ENCODE data around the gene SLCO2A1.
"Not testable (repeated sequence)": the region's sequence is repeated elsewhere in the genome, so short reads cannot be mapped to it uniquely, and the experiment has no call there.

Gene SLCO2A1

DNA sequence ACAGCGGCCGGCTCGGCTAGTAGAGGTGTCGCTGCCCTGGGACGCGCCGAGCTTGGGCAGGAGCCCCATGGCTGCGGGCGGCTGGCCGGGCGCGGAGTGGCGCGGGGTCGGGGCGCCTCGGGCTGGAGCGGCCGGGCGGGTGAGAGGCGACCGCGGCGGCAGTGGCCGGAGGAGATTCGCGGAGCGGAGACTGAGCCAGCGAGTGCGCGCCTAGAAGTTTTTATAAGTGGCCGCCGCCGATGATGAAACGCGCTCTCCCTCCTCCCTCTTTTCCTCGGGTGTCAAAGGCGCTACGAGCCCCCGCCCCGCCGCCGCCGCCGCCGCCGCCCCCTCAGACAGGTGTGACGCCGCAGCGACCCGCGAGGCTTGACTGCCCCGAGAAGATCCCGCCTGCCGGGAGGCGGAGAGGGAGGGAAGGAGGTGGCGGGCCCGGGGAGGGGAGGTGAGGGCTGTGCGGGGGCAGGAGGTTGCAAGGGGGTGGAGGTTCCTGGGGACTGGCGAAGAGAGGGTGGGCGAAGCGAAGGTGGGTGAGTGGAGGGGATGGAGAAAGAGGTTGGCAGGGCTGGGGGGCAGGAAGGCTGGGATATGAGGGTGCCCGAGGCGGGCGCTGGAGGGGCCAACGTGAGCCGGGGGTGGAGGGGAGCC is at the start of gene SLCO2A1:
SLCO2A1 (minus strand) TSS at position 192 of the 645 bp plus-strand sequence; CDS start at position 69, 123 bp downstream.
- DNase-seq: no peak

DNA sequence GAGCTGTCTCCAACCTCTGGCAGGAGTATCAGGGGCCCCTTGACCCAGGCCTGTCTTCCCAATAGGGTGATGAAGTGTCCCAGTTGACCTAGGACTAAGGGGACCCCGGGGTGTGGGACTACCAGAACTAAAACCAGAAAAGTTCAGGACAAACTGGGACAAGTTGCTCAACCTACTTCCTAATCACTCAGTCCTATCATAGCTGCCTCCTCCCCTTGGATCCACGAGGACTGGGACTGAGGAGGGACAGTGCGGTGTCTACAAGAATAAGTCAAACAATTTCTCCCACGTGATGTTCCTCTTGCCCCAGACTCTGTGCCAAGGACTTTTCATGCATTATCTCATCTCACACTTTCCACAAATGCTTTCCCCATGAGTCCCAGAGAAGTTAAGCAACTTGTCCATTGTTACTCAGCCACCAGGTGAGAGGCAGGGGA is 49.4 kb upstream of the SLCO2A1 start:
- no peak for DNase-seq

DNA sequence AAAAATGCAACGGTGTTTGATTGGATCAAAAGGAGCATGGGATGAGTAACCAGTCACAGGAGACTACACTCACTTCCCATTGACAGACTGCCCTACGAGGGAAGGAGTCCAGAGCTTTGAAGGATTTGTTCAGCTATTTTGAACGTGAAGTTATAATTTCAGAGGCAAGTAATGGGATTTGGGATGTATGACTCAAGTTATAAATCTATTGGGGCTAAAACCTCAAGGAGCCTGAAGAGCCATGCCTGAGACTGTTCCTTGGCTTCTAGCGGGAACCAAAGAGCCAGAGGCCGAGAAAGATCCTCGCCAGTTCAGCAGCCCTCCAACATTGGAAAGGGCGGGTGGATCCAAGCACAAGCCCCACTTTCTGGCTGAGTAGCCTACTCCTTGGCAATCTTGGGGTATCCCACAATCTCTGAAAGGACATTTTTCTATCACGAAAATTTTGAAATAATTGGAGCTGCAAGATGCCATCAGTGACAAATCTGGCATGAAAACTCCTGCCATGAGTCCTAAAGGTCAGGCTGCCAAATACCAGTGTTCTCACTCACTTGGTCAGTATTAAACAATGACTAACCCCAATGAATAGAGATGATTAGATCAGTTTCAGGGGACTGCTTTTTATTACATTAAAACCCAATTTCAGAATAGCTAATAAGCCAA is 48.6 kb upstream of the SLCO2A1 start:
- no peak for DNase-seq

DNA sequence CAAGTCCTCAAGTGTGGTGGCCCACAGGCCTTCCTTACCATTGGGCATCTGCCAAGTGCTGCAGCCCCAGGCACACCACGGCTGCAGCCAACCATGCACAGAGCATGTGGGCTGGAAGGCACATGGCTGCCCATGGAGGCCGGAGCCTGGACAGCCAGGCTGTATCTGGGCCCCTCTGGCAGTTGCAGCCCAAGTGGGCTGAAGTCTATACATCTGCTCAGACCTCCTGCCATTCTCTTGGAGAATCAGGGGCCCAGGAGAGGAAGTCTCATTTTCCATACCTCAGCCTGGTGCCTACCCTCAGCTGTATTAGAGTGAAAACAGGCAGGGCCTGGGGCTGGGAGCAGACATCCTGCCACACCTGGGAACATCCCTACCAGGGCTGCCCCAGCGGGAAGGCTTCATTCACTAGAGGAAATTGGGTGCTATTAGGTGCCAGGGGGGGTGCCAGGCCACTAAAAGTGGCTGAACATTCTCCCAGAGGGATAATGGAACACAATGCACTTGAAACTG is 48.0 kb upstream of the SLCO2A1 start:
- no peak for DNase-seq

DNA sequence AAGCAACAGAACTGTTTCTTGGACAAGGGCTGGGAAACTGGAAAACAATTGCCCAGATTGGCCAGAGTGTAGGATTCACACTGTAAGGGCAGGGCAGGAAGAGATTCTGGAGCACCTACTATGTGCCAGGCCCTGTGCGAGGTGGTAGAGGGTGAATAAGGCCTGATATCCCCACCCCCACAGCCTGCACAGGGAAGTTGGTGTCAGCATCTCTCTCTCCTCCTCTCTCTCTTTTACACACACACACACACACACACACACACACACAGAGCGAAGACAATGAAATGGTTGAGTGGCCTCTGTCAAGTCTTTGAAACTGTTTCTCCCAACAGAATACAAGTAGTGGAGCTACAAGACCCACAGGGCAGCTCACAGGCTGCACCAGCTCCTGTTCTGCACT is 47.1 kb upstream of the SLCO2A1 start:
- no peak for DNase-seq

DNA sequence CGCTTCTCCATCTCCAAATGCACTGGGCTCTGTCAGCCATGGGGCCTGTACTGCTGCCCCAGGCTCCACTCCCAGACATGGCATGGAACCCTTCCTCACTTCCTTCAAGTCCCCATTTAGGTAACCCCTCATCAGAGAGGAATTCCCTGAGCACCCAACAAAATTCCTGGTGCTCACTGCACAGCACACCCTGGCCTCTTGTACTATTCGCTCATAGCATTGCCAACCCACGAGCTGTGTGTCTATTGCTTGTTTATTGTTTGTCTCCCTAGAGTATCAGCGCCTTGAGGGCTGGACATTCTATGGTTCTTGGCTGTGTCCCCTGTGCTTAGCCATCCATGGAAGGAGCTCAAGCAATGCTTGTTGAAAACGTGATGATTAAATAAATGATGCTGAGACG is 46.1 kb upstream of the SLCO2A1 start:
- DNase-seq: no peak

DNA sequence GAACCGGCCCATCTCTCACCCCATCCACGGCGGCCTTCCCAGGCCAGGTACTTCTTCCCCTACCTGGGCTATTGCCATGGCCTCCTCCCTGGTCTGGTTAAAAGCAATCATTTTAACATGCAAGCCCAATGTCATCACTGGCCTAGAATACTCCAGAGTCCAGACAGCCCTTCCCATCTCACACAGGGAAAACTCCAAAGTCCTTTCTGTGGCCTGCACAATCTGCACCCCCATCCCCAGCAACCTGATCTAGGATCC is 45.8 kb upstream of the SLCO2A1 start:
- DNase-seq: no peak

DNA sequence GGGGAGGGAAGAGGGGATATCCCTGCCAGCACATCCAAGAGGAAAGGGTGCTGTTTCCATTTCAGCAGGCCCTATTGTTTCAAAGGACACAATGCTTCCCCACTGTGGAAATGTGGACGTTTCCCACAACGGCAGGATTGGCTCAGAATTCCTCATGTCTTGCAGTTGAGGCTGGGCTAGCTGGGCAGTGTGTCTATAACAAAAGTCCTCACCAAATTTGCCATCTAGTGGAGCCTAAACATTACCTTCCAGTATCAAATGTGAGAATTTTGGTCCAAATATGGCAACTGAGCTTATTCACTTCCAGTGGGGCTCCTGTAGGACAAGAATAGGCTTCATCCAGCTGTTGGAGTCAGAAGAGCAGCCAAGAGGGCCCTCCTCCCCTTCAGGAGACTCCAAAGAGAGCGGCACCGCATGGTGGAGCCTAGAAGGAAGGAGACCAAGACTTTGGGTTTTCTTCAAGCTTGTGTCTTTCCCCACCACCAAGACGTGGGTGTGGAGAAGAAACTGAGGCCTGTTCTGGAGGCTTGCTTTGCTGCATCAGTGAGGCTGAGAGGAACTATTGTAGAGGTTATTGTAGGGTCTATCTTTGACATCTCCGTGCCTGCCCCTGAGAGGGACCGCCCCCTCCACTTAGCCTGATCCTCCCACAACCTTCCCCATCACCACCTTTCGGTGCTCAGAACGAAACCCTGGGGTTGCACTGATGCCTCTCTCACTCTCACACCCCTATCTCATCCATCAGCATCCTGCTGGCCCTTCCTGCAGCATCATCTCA is 45.3 kb upstream of the SLCO2A1 start:
- no peak for DNase-seq

DNA sequence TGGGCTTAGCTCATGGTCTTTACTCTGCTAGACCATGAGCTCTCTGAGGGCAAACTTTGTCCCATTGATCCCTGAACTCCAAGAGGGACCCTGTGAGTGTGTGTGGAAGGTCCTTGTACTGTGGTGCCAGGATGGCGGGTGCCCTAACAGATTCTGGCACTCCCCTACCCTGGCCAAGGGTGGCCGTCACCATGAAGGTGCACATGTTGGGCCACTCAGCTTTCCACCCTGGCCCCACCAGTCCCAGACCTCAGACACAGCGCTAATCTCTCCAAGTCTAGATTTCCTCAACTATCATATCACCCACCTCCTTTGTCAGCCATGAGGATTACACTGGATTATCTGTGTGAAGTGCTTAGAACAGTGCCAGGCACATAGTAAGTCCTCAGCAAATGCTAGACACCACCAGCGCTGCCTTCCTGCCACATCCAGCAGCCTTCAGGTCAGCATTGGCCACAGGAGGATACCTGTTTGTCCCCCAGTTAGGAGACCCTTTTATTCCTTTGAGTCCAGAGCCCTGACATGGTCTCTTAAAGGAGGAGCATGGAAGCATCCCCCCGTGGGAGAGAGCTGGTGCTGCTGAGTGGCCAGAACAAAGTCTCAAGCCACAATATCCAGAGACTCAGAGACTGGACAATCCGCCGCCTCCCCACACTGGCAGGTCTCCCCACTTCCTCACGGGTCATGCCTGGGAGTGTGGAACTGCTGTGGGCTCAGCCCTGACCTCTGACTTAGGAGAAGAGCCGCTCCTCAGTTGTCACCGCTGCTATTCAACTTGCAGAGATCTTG is 44.5 kb upstream of the SLCO2A1 start:
- DNase-seq: no peak

DNA sequence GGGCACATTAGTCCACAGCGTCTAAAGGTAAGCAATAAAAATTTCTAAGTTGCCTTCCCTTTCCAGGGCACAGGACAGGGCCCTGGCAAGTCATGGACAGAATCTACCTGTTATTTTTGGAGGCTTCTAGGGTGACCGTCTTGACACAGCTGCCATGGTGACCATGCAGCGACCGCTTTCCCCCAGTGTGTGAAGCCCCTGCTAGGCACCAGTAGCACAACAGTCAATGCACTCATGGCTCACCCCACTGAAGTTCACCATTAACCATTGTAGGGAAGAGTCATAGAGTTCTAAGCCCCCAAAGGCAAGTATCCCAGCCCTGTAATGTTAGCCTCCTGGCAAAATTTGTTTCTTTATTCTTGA is 43.8 kb upstream of the SLCO2A1 start:
- DNase-seq: no peak

DNA sequence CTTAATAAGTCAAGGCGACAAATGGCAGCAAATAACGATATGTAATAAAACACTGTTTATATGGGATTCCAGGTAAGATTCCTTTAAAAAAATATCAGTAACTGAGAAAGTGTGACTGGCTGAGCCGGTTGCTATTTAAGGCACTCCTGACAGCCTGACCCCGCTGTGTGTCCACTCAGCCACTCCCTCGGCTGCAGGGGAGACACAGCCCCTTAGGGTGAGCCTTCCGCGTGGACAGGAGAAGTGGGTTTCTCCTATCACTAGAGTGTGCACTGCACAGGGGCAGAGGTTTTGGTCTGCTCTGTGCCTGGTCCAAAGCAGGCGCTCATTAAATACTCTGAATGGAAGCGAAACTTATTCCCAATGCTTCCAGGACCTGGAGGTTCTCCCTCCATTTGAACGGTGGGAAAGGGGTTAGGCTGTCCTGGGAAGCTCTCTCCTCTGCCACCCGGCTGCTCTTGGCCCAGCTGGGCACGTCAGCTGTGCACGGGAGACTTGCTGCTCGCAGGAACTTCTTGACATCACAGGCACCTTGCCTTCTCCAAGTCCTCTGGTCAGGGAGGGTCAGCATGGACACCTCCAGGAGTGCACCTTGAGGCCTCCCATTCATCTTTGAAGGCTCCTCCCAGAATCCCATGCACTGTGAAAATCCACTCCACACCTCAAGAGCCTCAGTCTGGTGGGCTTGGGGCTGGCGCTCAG is 43.3 kb upstream of the SLCO2A1 start:
- DNase-seq: no peak

DNA sequence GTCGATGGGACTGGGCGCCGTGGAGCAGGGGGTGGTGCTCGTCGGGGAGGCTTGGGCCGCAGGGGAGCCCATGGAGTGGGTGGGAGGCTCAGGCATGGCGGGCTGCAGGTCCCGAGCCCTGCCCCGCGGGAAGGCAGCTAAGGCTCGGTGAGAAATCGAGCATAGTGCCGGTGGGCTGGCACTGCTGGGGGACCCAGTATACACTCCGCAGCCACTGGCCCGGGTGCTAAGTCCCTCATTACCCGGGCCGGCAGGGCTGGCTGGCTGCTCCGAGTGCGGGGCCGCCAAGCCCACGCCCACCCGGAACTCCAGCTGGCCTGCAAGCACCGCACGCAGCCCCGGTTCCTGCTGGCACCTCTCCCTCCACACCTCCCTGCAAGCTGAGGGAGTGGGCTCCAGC is 40.6 kb upstream of the SLCO2A1 start:
- DNase-seq: not testable (repeated sequence)

DNA sequence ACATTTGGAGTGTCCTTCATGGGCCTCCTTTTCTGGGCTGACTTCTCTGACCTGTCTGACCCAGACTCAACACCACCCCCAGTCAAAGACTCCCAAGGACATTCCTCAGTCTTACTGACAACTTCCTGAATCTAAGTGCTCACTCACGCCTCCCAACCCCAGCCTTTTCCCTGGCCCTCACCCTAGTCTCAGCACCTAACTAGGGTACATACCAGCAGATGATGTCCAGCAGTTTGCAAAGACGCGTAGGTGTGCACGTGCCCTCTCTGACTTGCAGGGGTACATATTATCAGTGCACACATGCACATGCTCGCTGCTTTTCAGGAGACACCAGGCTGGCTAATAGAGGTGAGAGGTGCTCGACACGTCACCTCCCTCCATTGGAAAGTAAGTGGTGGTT is 38.7 kb upstream of the SLCO2A1 start:
- DNase-seq: no peak

DNA sequence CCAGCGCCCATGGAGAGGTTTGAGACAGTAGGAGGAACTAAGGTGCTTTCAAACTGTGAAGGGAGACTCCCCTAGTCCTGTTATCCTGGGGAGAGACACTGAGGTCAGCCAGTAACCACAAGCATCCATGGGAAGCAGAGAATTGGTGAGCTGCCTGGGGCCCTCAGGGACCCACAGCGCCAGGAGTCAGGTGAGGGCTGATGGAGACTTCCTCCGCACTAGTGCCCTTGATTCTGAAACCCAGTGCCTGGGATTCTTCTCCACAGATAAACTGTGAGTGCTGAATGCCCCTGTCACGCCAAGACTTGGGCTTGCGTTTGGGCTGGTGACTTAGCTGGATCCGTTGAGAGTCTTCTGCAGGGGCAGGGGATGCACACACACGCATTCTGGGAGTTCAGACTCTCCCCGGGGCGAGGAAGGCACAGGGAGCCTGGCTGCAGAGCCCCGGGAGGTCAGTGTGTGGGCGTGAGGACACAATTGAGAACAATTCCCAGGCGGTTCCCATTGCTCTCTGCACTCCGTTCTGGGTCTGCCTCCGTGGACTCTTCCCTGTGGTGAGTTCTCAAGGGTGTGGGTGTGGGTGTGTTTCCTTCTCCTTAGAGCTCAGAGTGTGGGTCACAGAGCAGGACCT is 37.9 kb upstream of the SLCO2A1 start:
- DNase-seq: no peak

DNA sequence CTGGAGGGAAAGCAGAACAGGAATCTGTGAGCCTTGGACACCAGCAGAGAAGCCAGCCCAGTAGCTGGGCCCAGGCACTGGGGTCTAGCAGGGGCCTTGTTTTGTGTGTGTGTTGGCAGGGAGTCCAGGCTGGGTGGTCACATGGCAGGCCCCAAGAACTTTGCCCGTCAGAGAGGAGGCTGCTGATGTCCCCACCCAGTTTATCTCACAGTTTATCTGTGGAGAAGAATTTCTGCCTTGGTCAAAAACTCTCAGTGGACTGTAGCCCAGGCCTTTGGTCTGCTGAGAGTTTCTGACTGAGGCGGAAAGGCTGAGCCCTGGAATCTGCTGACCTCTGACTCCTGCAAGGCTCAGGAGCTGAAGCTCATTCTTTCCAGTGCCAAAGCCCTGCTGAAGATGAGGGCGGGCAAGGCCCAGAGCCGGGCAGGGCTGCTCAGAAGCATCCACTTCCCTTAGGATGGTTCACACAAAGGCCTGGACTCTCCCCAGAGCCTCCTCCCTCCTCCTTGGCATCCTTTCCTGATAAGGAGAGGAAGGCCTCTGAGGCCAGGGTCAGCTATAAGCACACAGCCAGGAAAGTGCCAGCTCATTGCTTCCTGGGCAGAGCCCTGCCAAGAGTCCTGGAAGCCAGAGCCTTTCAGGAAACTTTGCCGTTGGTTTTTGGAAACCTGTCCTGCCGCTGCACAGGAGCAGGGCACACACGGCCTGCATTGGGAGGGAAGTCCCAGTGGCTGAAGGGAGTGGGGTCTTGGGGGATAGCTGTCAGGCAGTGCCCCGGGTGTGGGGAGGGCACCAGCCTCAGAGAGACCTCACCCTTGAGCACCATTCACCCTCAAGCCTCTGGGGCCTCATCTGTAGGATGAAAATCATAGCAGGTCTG is 37.2 kb upstream of the SLCO2A1 start:
- DNase-seq: no peak

DNA sequence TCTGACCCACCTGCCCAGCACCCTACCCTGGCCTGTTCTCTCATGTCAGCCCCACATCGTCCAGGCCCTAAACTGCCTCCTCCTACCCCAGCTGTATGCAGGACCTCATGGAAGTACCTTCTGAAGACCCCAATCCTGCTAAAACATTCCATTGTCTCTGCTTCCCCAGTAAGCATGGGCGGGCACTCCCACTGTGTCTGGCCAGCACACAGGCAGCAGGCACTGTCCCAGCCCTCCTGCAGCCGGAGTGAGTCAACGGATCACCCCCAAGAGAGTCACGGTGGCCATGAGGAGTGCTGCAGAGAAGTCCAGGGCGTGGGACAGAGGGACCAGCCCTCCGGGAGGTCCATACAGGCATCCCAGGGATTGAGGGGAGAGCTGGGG is 36.4 kb upstream of the SLCO2A1 start:
- DNase-seq: no peak

DNA sequence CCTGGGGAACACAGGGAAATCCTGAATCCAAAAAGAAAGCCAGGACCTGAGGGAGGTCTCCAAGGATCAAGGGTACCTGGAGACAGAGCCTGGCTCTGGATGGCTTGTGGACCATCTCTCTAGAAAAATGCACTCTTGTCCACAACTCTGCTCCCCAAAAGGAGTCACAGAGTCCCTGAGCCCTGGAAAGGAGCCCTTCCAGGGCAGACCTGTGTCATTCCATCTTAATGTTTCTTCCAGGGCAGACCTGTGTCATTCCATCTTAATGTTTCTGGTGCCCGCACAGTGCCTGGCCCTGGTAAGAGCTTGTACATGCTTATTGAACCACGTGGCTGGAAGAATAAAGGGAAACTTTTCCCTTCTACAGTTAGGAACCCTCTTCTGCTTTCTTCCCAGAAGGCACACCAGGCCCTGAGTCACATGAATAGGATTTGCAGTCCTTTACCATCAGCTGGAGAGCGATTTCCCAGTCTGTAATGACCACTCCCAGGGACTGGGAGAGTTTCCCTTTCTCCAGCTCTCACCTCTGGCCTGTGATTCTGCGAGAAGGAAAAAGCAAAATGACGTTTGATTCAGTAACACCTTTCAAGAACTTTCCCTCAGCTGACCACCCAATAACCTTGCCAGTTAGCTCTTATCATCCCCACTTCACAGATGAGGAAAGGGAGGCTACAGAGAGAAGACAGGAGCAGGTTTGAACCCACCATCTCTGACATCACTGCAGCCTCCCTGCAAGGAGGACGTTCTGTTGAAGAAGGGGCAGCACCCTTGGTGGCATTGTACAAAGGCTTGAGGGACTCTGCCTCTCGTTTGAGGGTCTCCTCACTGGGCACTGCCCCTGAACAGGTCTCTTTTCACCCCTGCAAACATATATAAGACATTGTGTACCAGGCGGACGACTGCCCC is 35.8 kb upstream of the SLCO2A1 start:
- DNase-seq: no peak

DNA sequence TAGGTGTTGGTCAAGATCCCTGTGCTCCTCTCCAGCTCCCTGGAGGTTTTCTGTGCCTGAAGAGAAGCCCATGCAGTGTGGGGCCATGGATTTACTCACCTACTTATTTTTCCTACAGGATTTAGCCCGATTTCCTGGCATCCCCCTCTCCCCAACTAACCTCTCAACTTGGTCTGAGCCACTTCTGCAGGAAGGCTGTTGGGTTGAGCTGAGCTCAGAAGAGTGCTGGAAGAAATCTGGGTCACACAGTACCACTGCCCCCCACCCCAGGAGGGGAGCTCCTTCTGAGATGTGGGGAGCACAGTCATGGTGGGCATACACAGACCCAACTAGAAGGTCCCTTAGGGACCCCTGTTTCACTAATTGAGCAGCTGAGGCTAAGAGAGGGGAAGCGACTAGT is 34.4 kb upstream of the SLCO2A1 start:
- no peak for DNase-seq

DNA sequence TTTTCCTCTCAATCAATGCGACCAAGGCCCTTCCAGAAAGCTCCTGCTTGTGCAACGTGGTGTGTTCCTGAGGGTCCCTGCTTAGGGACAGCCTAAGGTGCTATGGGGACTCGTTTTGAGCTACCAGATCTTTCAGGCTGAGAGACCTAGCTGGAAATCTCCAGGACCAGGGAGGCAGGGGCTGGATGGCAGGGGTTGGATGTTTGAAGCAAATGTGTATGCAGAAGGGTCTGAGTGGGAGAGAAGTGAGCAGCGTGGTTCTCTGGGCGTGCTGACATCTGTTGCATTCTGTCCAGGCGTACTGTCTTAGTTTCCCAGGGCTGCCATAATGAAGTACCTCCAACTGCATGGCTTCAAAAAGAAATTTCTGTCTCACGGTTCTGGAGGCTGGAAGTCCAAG is 31.7 kb upstream of the SLCO2A1 start:
- DNase-seq: no peak
